ENCODE results near the gene RNF113B.

RNF113B gene

GRCh38 chr13:98175043-98175442 lies 2.0 kb downstream of the RNF113B start:
- TF ChIP-seq CTCF (IDR thresholded peaks at IDR 0.05; ENCODE audit: low read depth, low read length), result no peak

GRCh38 chr13:98174307-98174706 lies 2.8 kb downstream of the RNF113B start:
- TF ChIP-seq CTCF (IDR thresholded peaks at IDR 0.05; ENCODE audit: low read depth, low read length), result no peak
- peak overlapping the region; percentile 44 for H3K4me3 ChIP-seq (ENCODE audit: low read depth, low read length)

More at GRCh38 chr13:98175043-98175442, 2.0 kb downstream of the RNF113B start:
- H3K4me3 ChIP-seq (ENCODE audit: low read depth, low read length), result no peak overlapping the region

GRCh38 chr13:98173431-98174152 lies 3.5 kb downstream of the RNF113B start:
- H3K4me3 ChIP-seq (ENCODE audit: low read depth, low read length), result peak overlapping the region; percentile 44
- TF ChIP-seq CTCF (IDR thresholded peaks at IDR 0.05; ENCODE audit: low read depth, low read length), result no peak

GRCh38 chr13:98172590-98173422 lies 4.3 kb downstream of the RNF113B start:
- no peak for TF ChIP-seq CTCF (IDR thresholded peaks at IDR 0.05; ENCODE audit: low read depth, low read length)
- H3K4me3 ChIP-seq (ENCODE audit: low read depth, low read length), result peak overlapping the region; percentile 26; the same call in 1 of the 2 replicates

GRCh38 chr13:98171900-98172589 lies 5.0 kb downstream of the RNF113B start:
- TF ChIP-seq CTCF (IDR thresholded peaks at IDR 0.05; ENCODE audit: low read depth, low read length), result no peak
- H3K4me3 ChIP-seq (ENCODE audit: low read depth, low read length), result peak overlapping the region; percentile 26; the same call in 1 of the 2 replicates

- no peak for TF ChIP-seq CTCF (IDR thresholded peaks at IDR 0.05; ENCODE audit: low read depth, low read length)
- no peak overlapping the region for H3K4me3 ChIP-seq (ENCODE audit: low read depth, low read length)
Observed at GRCh38 chr13:98169331-98169730, 7.7 kb downstream of the RNF113B start.
